Epithelial cell of umbilical artery (primary cell): Measurements from ENCODE around the gene SNX20. TPM values are rescaled to one million over a fixed set of nuclear protein-coding genes. Genes with fewer than 3 reads are reported as not detected.

Experiments used
- total RNA-seq: library from RNA; depleted of rRNA; stranded (reverse); fragments of >200 nt; gene quantifications from 2 replicates; pipeline ENCODE4 v1.2.3, GENCODE V29; 2014

The SNX20 gene, protein sequence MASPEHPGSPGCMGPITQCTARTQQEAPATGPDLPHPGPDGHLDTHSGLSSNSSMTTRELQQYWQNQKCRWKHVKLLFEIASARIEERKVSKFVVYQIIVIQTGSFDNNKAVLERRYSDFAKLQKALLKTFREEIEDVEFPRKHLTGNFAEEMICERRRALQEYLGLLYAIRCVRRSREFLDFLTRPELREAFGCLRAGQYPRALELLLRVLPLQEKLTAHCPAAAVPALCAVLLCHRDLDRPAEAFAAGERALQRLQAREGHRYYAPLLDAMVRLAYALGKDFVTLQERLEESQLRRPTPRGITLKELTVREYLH
- not detected in 2 replicates for total RNA-seq

DNA sequence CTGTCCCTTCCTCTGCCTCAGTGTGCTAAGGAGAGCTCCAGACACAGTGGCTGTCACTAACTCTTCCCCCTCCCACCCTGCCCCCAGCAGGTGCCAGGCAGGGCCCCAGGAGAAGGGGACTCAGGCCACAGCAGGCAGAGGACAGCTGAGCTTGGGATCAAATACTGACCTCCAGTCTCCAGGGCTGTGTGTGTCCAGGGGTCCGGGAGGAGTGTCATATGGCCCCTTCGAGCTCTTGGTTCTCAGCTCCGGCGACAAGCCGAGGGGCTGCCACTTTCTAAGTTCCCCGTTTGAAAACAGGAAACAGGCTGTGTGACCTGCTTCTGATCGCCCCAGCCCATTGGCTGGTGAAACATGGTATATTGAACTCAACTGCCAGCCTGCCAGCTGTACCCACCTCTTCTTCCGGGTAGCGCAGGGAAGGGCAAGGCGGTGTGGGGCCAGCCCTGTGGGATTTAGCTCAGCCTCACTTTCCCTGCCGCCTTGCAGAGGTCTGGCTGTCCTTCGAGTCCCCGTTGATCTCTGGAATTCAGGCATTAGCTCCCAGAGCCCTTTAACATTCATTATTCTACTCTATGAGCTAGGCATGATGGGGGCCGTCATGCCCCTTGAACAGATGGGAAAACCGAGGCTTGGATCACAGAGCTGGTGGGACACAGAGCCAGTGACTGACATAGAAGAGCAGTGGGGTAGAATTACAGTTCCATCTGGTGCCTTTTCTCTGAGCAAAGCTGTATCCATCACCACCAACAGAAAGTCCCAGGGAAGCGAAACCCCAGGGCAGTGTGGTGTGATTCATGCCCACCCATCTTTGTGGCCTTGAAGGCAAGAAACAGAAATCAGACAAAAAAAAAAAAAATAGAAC is at the start of gene SNX20:
Gene SNX20, minus strand, starts transcription at position 292 of the 865 bp plus-strand sequence. CDS start 3,786 bp downstream, outside the sequence.

DNA sequence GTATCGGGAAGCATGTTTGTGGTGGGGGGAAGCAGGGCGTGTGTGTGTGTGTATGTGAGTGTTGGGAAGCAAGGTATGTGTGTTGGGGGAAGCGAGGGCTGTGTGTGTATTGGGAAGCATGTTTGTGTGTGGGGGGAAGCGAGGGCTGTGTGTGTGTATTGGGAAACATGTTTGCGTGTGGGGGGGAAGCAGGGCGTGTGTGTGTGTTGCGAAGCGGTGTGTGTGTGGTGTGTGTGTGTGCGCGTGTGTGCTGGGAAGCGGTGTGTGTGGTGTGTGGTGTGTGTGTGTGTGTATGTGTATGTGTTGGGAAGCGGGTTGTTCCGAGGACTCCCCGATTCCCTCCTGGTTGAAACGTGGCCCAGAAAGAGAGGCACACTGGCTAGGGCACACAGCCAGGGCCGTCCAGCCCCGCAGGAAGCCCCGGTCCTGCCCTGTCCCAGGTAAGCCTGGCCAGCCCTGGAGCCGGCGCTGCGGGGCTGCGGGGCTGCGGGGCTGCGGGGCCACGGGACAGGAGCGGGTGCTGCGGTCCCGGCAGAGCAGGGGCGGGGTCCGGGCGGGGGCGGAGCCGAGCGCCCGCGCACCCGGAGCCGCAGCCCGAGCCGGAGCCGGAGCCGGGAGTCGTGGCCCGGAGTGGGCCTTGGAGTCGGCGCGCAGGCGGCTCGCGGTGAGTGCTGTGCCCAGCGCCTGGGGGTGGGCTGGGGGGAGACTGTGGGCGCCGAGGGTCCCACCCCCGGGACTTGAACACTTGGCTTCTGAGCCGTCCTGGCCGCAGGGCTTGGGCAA is 12.1 kb upstream of the SNX20 start, which contains the start of gene NOD2:
Gene NOD2, plus strand, starts transcription at position 608 of the 783 bp plus-strand sequence. CDS start 5,890 bp downstream, outside the sequence.

Other genes with a start within 250 kb of the SNX20 start
- gene NKD1, start 132.9 kb downstream of the SNX20 start, total RNA-seq, result under 0.01 TPM in 2 replicates
- 0.30 TPM in 1 of 2 replicates, not detected in the other for gene NOD2, start 12.3 kb upstream of the SNX20 start, total RNA-seq
- gene CYLD, start 60.8 kb upstream of the SNX20 start, total RNA-seq, result 17.5 and 37.1 TPM in 2 replicates